Stomach (tissue), 4 donors: ENCODE measurements around the gene OSBPL1A.

Experiments
- EP300 ChIP-seq: sonication (generic); formaldehyde crosslinking; IDR thresholded peaks from one replicate; pipeline ENCODE4 v1.6.1; 2017; ENCODE audit warnings: antibody characterized with exemption
- POLR2A ChIP-seq, 4 donors: fragments of 450-650 bp; IDR thresholded peaks; one replicate each; pipeline ENCODE4 v1.6.1; 2016; ENCODE audit warnings: antibody characterized with exemption in 4 of 4, control low read depth in 2 of 4, mild to moderate bottlenecking in 1 of 4, moderate library complexity in 1 of 4
- POLR2AphosphoS5 ChIP-seq, 3 donors: sonication (generic); formaldehyde crosslinking; IDR thresholded peaks; one replicate each; pipeline ENCODE4 v1.6.1; 2016; ENCODE audit warnings: antibody characterized with exemption in 3 of 3
- TF ChIP-seq, protein P1 (sequence below), 7 experiments: fragments of 450-650 bp in 4 of 7; fragments of 200-600 bp in 3 of 7; sonication (generic) in 3 of 7; IDR thresholded peaks; one replicate each; pipeline ENCODE4 v1.5.1; 2016 to 2019; ENCODE audit warnings: antibody characterized with exemption in 7 of 7, control low read depth in 2 of 7, mild to moderate bottlenecking in 1 of 7

GRCh38 chr18:24403076-24403475, 5.5 kb upstream of the OSBPL1A start:
- TF ChIP-seq, protein P1, sequence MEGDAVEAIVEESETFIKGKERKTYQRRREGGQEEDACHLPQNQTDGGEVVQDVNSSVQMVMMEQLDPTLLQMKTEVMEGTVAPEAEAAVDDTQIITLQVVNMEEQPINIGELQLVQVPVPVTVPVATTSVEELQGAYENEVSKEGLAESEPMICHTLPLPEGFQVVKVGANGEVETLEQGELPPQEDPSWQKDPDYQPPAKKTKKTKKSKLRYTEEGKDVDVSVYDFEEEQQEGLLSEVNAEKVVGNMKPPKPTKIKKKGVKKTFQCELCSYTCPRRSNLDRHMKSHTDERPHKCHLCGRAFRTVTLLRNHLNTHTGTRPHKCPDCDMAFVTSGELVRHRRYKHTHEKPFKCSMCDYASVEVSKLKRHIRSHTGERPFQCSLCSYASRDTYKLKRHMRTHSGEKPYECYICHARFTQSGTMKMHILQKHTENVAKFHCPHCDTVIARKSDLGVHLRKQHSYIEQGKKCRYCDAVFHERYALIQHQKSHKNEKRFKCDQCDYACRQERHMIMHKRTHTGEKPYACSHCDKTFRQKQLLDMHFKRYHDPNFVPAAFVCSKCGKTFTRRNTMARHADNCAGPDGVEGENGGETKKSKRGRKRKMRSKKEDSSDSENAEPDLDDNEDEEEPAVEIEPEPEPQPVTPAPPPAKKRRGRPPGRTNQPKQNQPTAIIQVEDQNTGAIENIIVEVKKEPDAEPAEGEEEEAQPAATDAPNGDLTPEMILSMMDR (IDR thresholded peaks at IDR 0.05), result no peak
- TF ChIP-seq POLR2AphosphoS5 (IDR thresholded peaks at IDR 0.05), result no peak
- TF ChIP-seq POLR2A (IDR thresholded peaks at IDR 0.05), result no peak
- TF ChIP-seq EP300, result no peak
